GM12891 (cell line): ENCODE results near the gene ART1. TPM values are rescaled to one million over a fixed set of nuclear protein-coding genes. Genes with fewer than 3 reads are reported as not detected.
A peak's percentile ranks its signal among the peaks of the same experiment; 100 is the strongest.
"Not testable (repeated sequence)": the region's sequence is repeated elsewhere in the genome, so short reads cannot be mapped to it uniquely, and the experiment has no call there.

Experiments
- DNase-seq: peaks from one replicate; pipeline ENCODE4 v3.0.0; 2011; ENCODE audit warnings: low spot score; ENCODE audit not compliant: insufficient read length
- FAIRE-seq: peaks from 2 replicates; lab custom pipeline; 2011; peaks lifted over from hg19 to GRCh38; lab: Jason Lieb, UNC
- PAX5 ChIP-seq: IDR thresholded peaks from 2 replicates; pipeline ENCODE4 v1.6.1; 2011; ENCODE audit warnings: low read length, moderate library complexity, mild to moderate bottlenecking; ENCODE audit not compliant: insufficient read depth, severe bottlenecking
- POLR2A ChIP-seq: IDR thresholded peaks from 2 replicates; pipeline ENCODE4 v1.6.1; 2011; ENCODE audit warnings: low read depth, low read length, control low read depth
- POLR2AphosphoS5 ChIP-seq: IDR thresholded peaks from 2 replicates; pipeline ENCODE4 v1.6.1; 2011; ENCODE audit warnings: low read depth, low read length, control low read depth
- POU2F2 ChIP-seq: IDR thresholded peaks from 2 replicates; pipeline ENCODE4 v1.6.1; 2011; ENCODE audit warnings: low read depth, mild to moderate bottlenecking, control low read depth, low read length, moderate library complexity
- SPI1 ChIP-seq: IDR thresholded peaks from 2 replicates; pipeline ENCODE4 v1.6.1; 2011; ENCODE audit warnings: low read depth, low read length, control low read depth
- TAF1 ChIP-seq: IDR thresholded peaks from 2 replicates; pipeline ENCODE4 v1.6.1; 2011; ENCODE audit warnings: low read depth, low read length, control low read depth
- polyA plus RNA-seq: library from polyadenylated mRNA; unstranded; fragments of >200 nt; gene quantifications from one replicate; pipeline ENCODE4 v1.2.1, GENCODE V29; 2012; ENCODE audit warnings: low read depth, missing spikeins, inconsistent platforms; ENCODE audit not compliant: missing spikeins

ART1 gene
- polyA plus RNA-seq, result not detected

GRCh38 chr11:3644817-3645235, at the start of gene ART1:
ART1 (plus strand) TSS chr11:3645128; CDS start chr11:3659214, 14,086 bp downstream.
- FAIRE-seq, result no peak
- DNase-seq, result no peak
- TF ChIP-seq PAX5, result no peak
- TF ChIP-seq POLR2AphosphoS5, result no peak

GRCh38 chr11:3597743-3598142, 47.2 kb upstream of the ART1 start:
- not testable (repeated sequence) for DNase-seq, FAIRE-seq

- FAIRE-seq, DNase-seq: not testable (repeated sequence)
These were observed 44.7 kb upstream of the ART1 start for GRCh38 chr11:3600201-3600600.

DNA sequence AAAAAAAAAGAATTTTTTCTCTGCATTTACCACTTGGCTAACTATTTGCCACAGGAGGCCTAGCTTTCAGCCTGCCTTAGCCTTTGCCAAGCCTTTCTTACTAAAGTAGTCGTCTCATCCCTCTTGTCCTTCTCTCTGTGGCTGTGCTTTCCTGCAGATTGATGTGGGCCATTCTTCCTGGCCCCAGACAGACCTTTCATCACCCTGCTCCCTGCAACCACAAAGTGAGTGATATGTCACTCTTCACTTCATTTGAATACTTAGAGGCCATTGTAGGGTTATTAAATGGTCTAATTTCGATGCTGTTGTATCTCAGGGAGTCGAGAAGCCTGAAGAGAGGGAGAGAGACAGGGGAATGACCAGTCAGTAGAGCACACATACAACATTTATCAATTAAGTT, 40.8 kb upstream of the ART1 start:
- no peak for DNase-seq
- TF ChIP-seq POLR2A, result no peak
- no peak for TF ChIP-seq PAX5
- no peak for TF ChIP-seq TAF1
- no peak for TF ChIP-seq SPI1
- TF ChIP-seq POLR2AphosphoS5, result no peak
- no peak for FAIRE-seq

- FAIRE-seq (no peak), DNase-seq (no peak)
- no peak for TF ChIP-seq PAX5
- TF ChIP-seq TAF1, result no peak
- TF ChIP-seq SPI1, result no peak
- TF ChIP-seq POLR2AphosphoS5, result no peak
- TF ChIP-seq POU2F2, result no peak
- TF ChIP-seq POLR2A, result no peak
These were observed 39.7 kb upstream of the ART1 start for GRCh38 chr11:3605283-3605662.

DNA sequence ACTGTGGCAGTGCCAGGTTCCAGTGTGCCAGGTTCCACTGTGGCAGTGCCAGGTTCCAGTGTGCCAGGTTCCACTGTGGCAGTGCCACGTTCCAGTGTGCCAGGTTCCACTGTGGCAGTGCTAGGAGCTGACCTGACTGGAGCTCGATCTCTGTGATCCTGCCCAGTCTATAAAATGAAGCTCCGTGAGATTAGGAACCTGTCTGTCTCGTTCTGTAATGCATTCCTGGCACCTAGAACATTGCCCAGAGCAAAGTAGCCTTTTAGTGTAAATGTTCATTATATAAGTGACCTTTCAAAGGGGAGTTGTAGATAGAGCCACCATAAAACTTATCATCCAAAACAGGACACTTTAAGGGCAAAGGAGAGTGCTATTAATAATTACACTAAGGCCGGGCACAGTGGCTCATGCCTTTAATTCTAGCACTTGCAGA, 39.1 kb upstream of the ART1 start:
- TF ChIP-seq POLR2A (no peak), POLR2AphosphoS5 (no peak), TAF1 (no peak), SPI1 (no peak), PAX5 (no peak), POU2F2 (no peak)
- DNase-seq (no peak), FAIRE-seq (no peak)

DNA sequence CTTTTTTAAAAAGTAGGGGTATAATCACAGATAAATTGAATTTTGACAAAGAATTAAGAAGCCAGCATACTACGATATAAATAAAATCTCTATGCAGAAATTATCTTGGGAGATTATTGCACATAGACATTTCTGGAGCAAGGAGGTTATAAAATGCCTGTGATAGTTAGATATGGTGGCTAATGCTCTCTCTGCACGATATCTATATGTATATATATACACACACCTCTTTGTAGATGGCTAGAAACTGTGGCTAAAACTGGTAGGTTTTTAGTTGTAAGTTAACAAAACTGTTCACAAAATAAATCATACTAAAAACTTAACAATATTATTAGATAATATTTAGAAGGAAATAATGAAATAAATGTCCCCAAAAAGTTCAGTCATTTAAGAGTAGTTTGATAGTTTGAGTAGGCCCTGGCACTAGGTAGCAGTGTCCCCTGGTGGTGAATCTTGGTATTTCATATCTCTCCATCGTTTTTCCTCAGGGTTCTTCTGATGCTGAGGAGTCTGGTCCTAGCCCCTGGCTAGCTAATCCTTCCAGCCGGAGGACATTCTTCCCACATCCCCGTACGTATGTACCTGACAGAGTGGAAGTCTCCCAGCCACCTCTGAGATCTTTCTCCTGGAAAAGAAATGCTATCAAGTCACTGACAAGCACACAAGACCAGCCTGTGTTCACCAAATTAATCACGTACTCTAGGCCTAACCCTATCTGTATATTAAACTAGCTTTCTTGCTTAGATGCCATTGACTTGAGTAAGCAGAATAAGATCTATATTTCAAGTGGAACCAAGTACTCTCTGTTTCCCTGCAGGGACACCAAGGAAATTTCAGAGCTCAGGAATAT, 35.3 kb upstream of the ART1 start:
- TF ChIP-seq POLR2AphosphoS5 (no peak), PAX5 (no peak), POU2F2 (no peak), POLR2A (no peak), TAF1 (no peak), SPI1 (no peak)
- no peak for DNase-seq
- FAIRE-seq, result no peak

- TF ChIP-seq PAX5 (no peak), POLR2AphosphoS5 (no peak), SPI1 (no peak), POLR2A (no peak), POU2F2 (no peak), TAF1 (no peak)
- FAIRE-seq, result no peak
- DNase-seq, result no peak
These were observed 34.1 kb upstream of the ART1 start for GRCh38 chr11:3610846-3611245.

GRCh38 chr11:3611976-3612678, 32.8 kb upstream of the ART1 start:
- TF ChIP-seq POLR2AphosphoS5 (no peak), POU2F2 (no peak), PAX5 (no peak), TAF1 (no peak), SPI1 (no peak), POLR2A (no peak)
- DNase-seq, result no peak
- FAIRE-seq, result no peak

DNA sequence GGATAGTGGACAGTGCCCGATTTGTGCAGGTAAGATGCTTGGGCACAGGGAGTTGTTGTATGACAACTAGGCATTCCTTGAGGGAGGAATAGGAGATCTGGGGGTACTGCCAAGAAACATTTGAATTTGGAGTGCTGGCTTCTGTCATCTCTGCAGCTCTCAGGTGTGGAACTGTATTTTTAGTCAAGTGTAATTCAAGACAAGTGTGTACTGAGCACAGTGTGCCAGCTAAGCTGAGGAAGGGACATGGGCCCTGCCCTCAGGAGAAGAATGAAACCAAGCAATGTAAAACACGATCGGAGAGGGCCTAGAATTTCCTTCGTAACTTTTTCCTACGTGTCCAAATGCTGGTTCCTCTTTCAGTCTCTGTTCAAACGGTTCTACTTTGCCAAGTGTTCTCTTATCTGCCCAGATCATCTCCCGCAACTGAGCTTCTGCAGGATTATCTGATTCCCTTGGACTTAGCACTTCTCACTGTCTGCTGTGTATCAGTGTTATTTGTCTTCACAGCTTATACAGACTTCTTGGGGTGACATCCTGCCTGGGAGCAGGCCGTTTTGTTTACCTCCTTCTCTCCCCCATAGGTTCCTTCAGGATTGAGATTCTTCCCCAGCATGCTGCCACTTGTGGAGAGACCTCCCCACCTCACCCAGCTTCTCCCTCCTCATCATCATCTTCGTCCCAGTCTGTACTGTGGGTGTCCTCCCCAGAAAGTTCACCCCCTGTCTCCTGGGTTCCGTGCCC, 30.8 kb upstream of the ART1 start:
- TF ChIP-seq TAF1, result no peak
- no peak for TF ChIP-seq POLR2A
- no peak for TF ChIP-seq POU2F2
- no peak for TF ChIP-seq PAX5
- no peak for TF ChIP-seq POLR2AphosphoS5
- no peak for TF ChIP-seq SPI1
- DNase-seq (no peak), FAIRE-seq (peak; percentile 5)
